ENCODE results near the gene AMH.

The AMH gene

GRCh38 chr19:2221918-2222317, 27.2 kb upstream of the AMH start:
- no peak for DNase-seq

- no peak for DNase-seq
Observed at GRCh38 chr19:2223391-2223790, 25.7 kb upstream of the AMH start.

GRCh38 chr19:2223959-2224358, 25.2 kb upstream of the AMH start:
- DNase-seq, result no peak

DNA sequence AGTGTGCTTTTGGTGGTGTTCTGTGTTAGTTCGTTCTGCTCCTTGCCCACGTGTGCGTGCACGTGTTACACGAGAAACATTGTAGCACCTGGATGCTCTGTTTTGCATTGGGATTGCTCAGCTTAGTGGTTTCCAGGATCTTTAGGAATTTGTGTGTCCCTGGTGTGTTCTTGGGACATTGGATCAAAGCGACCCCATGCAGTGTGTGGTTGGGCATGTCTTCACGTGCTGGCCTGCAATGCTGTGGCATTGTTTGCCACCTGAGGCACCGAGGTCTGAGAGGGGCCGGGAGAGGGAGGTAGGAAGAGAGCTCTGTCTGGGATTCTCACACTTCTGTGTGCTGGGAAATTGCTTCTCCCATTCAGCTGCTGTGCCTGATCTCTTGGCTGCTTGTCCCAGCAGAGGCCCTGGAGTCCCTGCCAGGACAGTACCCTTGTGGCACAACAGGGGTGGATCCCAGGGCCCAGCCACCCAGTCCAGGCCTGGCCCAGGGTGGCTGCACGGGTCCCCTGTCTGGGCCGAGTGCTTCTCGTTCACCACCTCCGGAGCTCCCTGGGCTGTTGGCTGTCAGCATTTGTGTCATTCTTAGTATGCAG, 24.3 kb upstream of the AMH start:
- no peak for DNase-seq

- DNase-seq, result no peak
Observed at GRCh38 chr19:2225415-2226050, 23.6 kb upstream of the AMH start.

DNA sequence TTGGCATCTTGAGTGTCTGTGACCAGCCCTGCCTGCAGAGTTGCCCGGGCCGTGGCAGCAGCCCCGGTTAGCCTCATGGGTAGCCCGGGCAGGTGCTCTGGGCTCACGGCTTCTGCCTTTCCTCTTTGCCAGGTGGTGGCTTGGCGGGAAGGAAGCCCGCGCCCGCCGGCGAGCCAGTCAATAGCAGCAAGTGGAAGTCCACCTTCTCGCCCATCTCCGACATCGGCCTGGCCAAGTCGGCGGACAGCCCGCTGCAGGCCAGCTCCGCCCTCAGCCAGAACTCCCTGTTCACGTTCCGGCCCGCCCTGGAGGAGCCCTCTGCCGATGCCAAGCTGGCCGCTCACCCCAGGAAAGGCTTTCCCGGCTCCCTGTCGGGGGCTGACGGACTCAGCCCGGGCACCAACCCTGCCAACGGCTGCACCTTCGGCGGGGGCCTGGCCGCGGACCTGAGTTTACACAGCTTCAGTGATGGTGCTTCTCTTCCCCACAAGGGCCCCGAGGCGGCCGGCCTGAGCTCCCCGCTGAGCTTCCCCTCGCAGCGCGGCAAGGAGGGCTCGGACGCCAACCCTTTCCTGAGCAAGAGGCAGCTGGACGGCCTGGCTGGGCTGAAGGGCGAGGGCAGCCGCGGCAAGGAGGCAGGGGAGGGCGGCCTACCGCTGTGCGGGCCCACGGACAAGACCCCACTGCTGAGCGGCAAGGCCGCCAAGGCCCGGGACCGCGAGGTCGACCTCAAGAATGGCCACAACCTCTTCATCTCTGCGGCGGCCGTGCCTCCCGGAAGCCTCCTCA, 22.9 kb upstream of the AMH start:
- no peak for DNase-seq

GRCh38 chr19:2226840-2227360, 22.2 kb upstream of the AMH start:
- DNase-seq, result no peak

DNA sequence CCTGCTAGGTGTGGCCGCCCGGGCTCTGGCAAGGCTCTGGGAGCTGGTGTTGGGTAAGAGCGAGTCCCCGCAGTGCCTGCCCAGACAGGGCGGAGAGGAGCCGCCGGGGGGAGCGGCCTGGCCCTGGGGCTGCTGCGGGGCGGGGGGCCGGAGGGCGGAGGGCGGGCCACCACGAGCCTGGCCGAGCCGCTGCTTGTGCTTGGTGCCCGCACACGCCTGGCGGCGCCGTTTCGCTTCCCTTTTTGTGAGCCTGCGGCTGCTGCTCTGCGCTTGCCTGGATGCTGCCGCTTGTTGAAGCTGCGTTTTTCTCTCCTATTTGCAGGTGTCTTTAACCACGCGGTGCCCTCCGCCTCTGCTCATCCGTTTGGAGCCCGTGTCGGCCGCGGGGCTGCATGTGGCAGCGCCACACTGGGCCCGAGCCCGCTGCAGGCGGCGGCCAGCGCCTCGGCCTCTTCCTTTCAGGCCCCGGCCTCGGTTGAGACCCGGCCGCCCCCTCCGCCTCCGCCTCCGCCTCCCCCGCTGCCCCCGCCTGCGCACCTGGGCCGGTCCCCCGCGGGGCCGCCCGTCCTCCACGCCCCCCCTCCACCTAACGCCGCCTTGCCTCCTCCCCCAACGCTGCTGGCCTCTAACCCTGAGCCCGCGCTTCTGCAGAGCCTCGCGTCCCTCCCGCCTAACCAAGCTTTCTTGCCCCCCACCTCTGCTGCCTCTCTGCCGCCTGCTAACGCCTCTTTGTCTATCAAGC, 21.5 kb upstream of the AMH start:
- DNase-seq, result no peak

DNA sequence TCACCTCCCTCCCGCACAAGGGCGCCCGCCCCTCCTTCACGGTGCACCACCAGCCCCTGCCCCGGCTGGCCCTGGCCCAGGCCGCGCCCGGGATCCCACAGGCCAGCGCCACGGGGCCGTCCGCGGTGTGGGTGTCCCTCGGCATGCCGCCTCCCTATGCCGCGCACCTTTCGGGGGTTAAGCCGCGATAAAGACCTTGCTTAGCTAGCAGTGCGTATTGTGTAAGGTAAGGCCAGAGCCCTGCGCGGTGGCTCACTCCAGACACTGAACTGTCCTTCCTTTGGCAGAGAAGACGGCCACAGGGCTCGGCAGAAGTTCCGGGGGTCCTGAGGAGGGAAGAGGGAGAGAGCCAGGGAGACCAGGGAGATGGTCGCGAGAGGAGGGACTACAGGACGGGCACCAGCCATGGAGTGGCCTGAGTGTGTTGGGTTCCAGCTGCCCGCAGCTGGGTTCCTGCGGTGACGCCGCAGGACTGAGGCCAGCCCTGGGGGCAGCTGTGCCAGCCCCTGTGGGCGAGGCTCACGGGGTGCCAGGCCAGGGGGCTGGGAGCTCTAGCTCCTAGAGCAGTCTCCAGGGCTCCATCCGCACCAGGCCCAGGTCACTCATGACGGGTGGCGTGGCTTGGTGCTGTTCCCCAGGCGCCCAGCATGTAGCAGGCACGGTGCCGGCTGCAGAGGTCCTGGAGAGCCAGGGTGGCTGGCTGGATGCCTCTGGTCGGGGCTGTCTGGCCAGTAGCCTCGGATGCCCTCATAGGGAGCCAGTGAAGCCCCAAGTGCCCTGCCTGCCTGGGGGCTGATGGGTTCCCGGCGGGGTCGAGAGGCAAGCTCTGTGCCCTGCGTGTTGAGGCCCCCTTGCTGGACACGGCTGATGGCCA, 20.7 kb upstream of the AMH start:
- DNase-seq, result no peak

- DNase-seq, result no peak
Observed at GRCh38 chr19:2229103-2230032, 19.8 kb upstream of the AMH start.

GRCh38 chr19:2230033-2230531, 19.0 kb upstream of the AMH start:
- DNase-seq, result no peak

- no peak for DNase-seq
Observed at GRCh38 chr19:2230807-2231533, 18.2 kb upstream of the AMH start.

- DNase-seq, result no peak
Observed at GRCh38 chr19:2231621-2232221, 17.4 kb upstream of the AMH start.

DNA sequence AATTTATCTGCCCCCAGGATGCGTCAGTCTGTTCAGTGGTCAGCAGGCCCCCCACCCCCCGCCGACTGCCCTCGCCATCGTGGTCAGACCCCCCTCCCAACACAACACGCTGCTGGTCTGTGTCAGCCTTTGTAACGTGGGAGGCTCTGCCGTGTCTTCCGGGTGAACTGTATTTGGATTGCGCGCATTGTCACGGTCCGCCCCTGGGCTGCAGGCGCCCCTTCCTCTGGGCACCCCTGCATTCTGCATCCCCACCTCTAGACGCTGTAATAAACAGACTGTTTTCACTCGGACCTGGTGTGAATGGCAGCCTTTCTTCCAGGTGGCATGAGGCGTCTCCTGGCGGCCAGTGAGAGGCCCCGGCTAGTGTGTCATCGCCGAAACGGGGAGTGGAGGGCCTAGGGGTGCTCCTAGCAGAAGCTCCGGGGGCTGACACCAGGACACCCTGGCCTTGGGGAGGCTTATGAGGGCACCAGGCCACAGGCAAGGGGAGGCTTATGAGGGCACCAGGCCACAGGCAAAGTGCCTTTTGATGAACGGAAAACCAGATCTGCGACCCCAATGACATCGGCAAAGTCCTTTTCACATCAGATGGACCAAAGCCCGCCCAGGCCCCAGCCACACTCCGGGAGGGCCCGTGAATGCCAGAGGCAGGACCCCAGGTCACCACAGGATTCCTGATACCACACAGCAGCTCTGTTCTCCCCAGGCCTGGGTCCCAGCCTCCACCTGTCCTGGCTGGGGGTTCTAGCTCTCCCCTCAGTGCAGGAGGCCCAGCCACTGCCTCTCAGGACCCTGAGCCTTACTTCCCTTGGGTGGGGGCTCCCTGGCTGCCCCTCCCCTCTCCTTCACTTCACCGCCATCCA, 16.6 kb upstream of the AMH start:
- DNase-seq, result no peak

GRCh38 chr19:2233601-2234280, 15.4 kb upstream of the AMH start:
- no peak for DNase-seq

GRCh38 chr19:2234996-2235380, 14.1 kb upstream of the AMH start:
- no peak for DNase-seq

- DNase-seq, result no peak
Observed at GRCh38 chr19:2235381-2236063, 13.6 kb upstream of the AMH start.

DNA sequence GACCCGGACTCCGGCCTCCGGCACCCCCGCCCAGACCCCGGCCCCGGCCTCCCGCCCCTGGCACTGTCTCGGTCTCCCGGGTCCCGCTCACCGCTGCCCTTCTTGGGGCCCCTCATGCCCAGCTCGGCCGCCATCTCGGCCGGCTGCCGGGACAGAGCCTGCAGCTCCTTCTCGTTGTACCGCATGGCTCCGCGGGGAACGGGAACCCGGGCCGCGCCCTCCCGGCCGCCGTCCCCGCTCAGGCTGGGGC, 13.1 kb upstream of the AMH start:
- DNase-seq, result no peak

Measured in NCI-H524 treated with DMSO at 0.1 percent for 48 hours (cell line).